Activated T-cell treated with anti-CD3 and anti-CD28 coated beads, Interleukin-2, amount 50 U/mL, for 4 hours (primary cell): ENCODE measurements around the gene SCAI. TPM values are rescaled to one million over a fixed set of nuclear protein-coding genes. Genes with fewer than 3 reads are reported as not detected.
A peak's percentile ranks its signal among the peaks of the same experiment; 100 is the strongest.
"Not testable (repeated sequence)": the region's sequence is repeated elsewhere in the genome, so short reads cannot be mapped to it uniquely, and the experiment has no call there.

Experiments used
- ATAC-seq, 2 donors: fragments of 200-7000 bp; cut with Tn5 transposase; one replicate each; pipeline ENCODE4 v1.10.0; 2021
- DNase-seq: peaks from one replicate; pipeline ENCODE4 v3.0.0-alpha.2; 2020
- H3K27me3 Mint-ChIP-seq: one replicate; pipeline ENCODE4 v1.8.0; 2021; ENCODE audit warnings: low read depth, mixed read lengths
- H3K36me3 Mint-ChIP-seq: one replicate; pipeline ENCODE4 v1.8.0; 2022; ENCODE audit warnings: mixed read lengths; ENCODE audit not compliant: insufficient read depth
- H3K4me1 Mint-ChIP-seq: one replicate; pipeline ENCODE4 v1.8.0; 2021; ENCODE audit warnings: low read depth, mixed read lengths
- H3K4me3 Mint-ChIP-seq: one replicate; pipeline ENCODE4 v1.8.0; 2021; ENCODE audit warnings: mild to moderate bottlenecking, moderate library complexity, mixed read lengths
- H3K9me3 Mint-ChIP-seq: one replicate; pipeline ENCODE4 v1.8.0; 2021; ENCODE audit warnings: mixed read lengths
- total RNA-seq, 3 donors: library from RNA; stranded (reverse); gene quantifications; one replicate each; pipeline ENCODE4 v1.2.1, GENCODE V29; 2021

SCAI gene
- total RNA-seq, 3 donors from 2014 or later, result 4.1 to 5.9 (median 5.0) TPM

DNA sequence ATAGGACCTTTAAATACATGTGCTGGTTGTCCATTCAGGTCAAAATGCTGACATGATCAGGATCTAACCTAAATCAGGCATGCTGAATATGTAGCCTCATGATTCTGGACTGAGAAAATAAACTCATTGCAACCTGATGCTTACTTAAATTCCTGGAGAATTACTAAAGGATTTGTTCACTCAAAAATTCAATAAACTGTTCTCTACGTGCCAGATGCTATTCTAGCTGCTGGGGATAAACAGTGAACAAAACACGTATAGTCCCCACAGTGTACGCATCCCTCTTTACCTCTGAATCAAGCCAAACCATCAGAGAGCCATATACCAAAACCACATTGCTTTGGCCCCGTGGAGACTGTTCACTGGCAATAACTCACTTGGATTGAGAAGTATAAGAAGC is 6.1 kb downstream of the SCAI start:
- peaks cover 29% of the 10 kb centered on the region for H3K4me1 Mint-ChIP-seq
- no peak for DNase-seq
- H3K9me3 Mint-ChIP-seq, result no peaks in the 10 kb centered on the region
- ATAC-seq, result no peak
- no peaks in the 10 kb centered on the region for H3K27me3 Mint-ChIP-seq
- peaks cover 1% of the 10 kb centered on the region for H3K36me3 Mint-ChIP-seq
- H3K4me3 Mint-ChIP-seq, result no peak overlapping the region

DNA sequence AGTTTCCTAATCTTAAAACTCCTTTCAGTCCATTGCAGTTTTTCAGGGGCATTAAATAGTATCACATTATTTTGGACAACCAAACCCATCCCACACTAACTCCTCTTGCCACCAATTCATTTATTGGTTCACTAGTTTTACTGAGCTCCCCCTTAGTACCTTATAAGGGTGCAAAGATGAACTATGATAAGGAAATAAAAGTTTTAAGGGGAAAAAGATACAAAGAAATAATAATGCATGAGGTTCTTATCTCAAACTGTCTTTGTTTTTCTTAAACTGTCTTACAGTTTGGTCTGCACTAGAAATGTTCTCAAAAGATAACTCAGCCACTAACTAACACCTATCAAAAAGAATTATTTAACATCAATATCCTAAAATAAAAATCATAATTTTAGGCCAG is 8.4 kb downstream of the SCAI start:
- H3K27me3 Mint-ChIP-seq, result no peaks in the 10 kb centered on the region
- no peak overlapping the region for H3K4me3 Mint-ChIP-seq
- peaks cover 1% of the 10 kb centered on the region for H3K36me3 Mint-ChIP-seq
- peaks cover 25% of the 10 kb centered on the region for H3K4me1 Mint-ChIP-seq
- DNase-seq (no peak), ATAC-seq (no peak)
- no peaks in the 10 kb centered on the region for H3K9me3 Mint-ChIP-seq

DNA sequence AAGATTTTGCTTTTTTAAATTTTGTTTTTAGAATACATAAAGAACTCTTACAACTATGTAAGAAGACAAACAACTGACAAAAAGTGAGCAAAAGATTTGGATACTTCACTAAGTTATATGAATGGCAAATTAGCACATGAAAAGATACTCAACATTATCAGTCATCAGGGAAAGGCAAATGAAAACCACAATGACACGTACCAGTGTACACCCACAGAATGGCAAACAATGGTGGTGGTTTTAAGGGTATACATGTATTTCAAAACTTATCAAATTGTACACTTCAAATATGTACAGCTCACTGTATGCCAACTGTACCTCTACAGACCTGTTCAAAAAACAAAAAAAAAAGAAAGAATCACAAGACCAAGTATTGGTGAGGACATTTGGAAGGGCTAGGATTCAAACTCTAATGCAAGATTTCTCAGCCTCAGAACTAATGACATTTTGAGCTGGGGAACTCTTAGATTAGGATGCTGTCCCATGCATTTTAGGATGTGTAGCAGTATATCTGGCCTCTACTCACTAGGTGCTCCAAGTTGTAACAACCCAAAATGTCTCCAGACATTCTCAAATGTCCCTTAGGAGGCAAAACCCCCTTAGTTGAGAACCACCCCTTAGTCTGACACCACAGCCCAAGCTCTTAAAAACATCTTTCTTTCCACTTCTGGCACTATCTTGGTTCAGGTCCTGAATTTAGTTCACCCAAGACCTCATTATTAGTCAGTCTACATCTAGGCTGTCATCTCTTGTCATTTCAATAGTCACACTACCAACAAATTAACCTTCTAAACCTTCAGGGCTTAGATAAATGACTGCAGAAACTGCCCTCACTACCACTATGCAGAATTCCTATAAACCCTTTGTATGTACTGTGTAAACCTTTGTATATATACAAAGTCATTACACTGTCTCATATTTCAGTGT is 9.7 kb downstream of the SCAI start:
- H3K4me1 Mint-ChIP-seq, result peaks cover 17% of the 10 kb centered on the region
- H3K4me3 Mint-ChIP-seq, result no peak overlapping the region
- DNase-seq, result no peak
- no peaks in the 10 kb centered on the region for H3K36me3 Mint-ChIP-seq
- ATAC-seq, result peak; percentile 82 to 85
- no peaks in the 10 kb centered on the region for H3K9me3 Mint-ChIP-seq
- H3K27me3 Mint-ChIP-seq, result no peaks in the 10 kb centered on the region

DNA sequence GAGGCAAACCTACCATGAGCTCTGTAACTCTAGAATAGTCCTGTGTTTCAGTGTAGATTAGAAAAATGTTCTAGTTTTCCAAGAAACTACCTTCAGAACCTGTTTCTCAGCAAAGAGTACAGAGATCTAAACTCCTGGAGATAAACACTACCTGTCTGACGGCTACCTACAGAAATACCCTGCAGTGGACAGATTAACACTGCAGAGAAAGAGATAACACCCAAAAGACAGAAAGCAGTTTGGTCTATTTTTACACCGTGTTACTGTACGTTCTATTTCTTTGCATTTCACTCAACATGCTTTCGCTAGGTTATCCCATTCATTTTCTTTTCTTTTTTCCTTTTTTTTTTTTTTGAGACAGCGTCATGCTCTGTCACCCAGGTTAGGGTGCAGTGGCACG is 11.6 kb downstream of the SCAI start:
- Mint-ChIP-seq H3K27me3 (no peaks in the 10 kb centered on the region), H3K4me1 (peaks cover 24% of the 10 kb centered on the region)

DNA sequence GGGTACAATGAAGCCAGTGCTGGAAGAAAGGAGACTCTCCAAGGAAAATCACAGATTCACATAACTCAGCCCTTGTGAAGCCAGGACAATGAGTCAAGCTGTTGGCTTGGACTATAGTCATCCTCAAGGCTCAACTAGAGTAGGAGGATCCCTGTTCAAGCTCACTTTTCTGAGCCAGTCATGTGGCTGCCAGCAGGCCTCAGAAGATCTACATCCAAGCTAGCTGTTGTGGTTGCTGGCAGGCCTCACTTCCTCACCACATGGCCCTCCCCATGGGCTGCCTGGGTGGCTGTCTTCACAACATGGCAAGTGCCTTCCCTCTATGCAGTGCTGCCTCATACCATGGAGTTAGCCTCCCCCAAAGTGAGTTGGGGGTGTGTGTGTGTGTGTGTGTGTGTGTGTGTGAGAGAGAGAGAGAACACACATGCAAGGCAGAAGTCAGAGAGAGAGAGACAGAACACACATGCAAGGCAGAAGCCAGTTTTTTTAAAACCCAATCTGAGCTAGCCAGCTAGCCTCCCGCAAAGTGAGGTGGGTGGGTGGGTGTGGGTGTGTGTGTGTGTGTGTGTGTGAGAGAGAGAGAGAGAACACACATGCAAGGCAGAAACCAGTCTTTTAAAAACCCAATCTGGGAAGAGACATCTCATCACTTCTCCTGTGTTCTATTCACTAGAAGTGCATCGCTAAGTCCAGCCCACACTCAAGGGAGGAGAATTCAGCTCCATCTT is 17.1 kb downstream of the SCAI start:
- ATAC-seq (peak; percentile 97), DNase-seq (peak; percentile 61)
- no peaks in the 10 kb centered on the region for H3K9me3 Mint-ChIP-seq
- no peaks in the 10 kb centered on the region for H3K27me3 Mint-ChIP-seq
- peak overlapping the region; percentile 35 for H3K4me3 Mint-ChIP-seq
- peaks cover 32% of the 10 kb centered on the region for H3K4me1 Mint-ChIP-seq
- no peaks in the 10 kb centered on the region for H3K36me3 Mint-ChIP-seq

More for the DNA sequence above, 11.6 kb downstream of the SCAI start:
- Mint-ChIP-seq H3K9me3 (no peaks in the 10 kb centered on the region), H3K36me3 (no peaks in the 10 kb centered on the region), H3K4me3 (no peak overlapping the region)
- no peak for DNase-seq
- ATAC-seq, result no peak

DNA sequence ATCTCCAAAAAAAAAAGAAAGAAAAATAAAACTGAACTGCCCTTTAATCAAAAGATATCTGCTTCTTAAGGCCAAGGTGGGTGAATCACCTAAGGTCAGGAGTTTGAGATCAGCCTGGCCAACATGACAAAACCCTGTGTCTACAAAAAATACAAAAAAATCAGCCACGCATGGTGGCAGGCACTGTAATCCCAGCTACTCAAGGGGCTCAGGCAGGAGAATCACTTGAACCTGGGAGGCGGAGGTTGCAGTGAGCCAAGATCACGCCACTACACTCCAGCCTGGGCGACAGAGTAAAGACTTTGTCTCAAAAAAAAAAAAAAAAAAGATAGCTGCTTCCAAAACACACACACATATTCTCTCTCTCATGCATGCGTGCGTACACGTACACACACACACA is 17.8 kb downstream of the SCAI start:
- ATAC-seq (no peak), DNase-seq (no peak)
- peaks cover 39% of the 10 kb centered on the region for H3K4me1 Mint-ChIP-seq
- H3K36me3 Mint-ChIP-seq, result no peaks in the 10 kb centered on the region
- no peaks in the 10 kb centered on the region for H3K27me3 Mint-ChIP-seq
- no peaks in the 10 kb centered on the region for H3K9me3 Mint-ChIP-seq
- no peak overlapping the region for H3K4me3 Mint-ChIP-seq

DNA sequence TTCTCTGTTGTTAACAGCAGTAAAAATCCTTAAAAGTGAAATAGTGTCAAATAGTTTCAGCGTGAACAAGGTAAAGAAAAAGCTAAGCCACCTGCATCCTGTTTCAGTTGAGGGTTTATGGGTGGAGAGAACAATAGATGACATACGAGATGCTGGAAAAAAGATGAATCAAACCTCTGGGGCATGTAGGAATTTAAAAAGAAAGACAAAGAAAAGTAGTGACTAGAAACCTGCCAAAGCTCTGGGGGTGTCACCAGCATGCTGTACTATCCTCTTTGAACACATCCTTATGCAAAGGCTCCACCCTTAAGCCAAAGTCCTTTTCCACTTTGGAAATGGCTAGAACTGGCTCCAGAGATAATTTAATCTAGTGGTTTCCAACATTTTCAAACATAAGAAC is 22.2 kb downstream of the SCAI start:
- H3K4me1 Mint-ChIP-seq, result peaks cover 38% of the 10 kb centered on the region
- H3K27me3 Mint-ChIP-seq, result no peaks in the 10 kb centered on the region
- peaks cover 5% of the 10 kb centered on the region for H3K36me3 Mint-ChIP-seq
- no peak overlapping the region for H3K4me3 Mint-ChIP-seq
- ATAC-seq (peak in 1 of 2 donors; percentile 21), DNase-seq (no peak)
- H3K9me3 Mint-ChIP-seq, result no peaks in the 10 kb centered on the region

DNA sequence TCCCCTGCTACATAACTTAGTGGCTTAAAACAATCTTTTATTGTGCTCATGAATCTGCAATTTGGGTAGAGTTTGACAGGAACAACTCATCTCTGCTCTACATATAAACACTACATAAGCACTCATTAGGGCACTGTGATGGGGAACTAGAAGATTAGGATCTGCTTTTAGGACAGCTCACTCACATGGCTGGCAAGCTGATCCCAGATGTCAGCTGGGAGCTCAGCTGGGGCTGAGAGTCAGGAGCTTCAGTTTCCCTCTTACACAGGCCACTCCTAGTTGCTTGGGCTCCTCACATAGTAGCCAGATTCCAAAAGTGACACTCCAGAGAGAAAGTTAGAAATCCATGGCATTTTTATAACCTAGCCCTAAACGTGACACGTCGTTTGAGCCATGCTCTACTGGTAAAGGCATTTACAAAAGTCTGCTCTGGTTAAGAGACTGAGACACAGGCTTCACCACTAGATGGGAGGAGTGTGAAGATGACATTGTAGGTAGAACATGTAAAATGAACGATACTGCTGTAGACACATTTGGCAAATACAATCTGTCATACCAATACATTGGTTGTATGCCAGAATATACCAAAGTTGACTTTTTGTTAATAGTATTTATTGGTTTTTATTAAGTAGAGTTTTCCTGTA is 23.6 kb downstream of the SCAI start:
- H3K36me3 Mint-ChIP-seq, result peaks cover 6% of the 10 kb centered on the region
- DNase-seq, result no peak
- H3K27me3 Mint-ChIP-seq, result no peaks in the 10 kb centered on the region
- peaks cover 28% of the 10 kb centered on the region for H3K4me1 Mint-ChIP-seq
- no peaks in the 10 kb centered on the region for H3K9me3 Mint-ChIP-seq
- H3K4me3 Mint-ChIP-seq, result no peak overlapping the region
- peak in 1 of 2 donors; percentile 60 for ATAC-seq

DNA sequence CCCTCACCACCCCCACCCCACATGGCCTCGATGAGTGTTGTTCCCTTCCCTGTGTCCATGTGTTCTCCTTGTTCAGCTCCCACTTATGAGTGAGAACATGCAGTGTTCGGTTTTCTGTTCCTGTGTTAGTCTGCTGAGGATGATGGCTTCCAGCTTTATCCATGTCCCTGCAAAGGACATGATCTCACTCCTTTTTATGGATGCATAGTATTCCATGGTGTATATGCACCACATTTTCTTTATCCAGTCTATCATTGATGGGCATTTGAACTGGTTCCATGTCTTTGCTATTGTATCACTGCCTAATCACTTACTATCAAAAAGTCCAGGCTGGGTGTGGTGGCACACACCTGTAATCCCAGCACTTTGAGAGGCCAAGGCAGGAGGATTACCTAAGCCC is 24.6 kb downstream of the SCAI start:
- not testable (repeated sequence) for DNase-seq, H3K9me3 Mint-ChIP-seq, ATAC-seq, H3K4me3 Mint-ChIP-seq, H3K27me3 Mint-ChIP-seq, H3K36me3 Mint-ChIP-seq
- peaks cover 23% of the 10 kb centered on the region for H3K4me1 Mint-ChIP-seq

DNA sequence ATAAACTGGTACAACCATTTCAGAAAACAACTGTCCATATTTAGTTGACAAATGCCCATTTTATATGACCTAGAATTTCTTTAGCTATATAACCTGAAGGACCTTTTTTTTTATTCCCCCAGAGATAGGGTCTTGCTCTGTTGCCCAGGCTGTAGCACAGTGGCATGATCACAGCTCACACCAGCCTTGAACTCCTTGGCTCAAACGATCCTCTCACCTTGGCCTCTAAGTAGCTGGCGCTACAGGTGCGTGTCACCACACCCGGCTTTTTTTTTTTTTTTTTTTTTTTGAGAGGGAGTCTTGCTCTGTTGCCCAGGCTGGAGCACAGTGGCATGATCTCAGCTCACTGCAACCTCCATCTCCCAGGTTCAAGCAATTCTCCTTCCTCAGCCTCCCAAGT is 28.8 kb downstream of the SCAI start:
- not testable (repeated sequence) for H3K27me3 Mint-ChIP-seq, ATAC-seq, H3K4me1 Mint-ChIP-seq, DNase-seq, H3K4me3 Mint-ChIP-seq
- H3K36me3 Mint-ChIP-seq, result peaks cover 20% of the 10 kb centered on the region
- peaks cover 10% of the 10 kb centered on the region for H3K9me3 Mint-ChIP-seq

DNA sequence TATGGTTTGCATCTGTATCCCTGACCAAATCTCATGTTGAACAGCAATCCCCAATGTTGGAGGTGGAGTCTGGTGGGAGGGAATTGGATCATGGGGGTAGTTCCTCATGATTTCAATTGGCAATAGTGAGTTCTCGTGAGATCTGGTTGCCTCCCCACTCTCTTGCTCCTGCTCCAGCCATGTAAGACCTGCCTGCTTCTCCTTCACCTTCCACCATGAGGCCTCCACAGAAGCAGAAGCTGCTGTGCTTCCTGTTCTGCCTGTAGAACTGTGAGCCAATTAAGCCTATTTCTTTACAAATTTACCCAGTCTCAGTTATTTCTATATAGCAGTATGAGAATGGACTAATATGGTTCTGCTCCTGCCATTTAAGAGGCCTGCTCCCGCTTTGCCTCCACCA is 32.9 kb downstream of the SCAI start:
- no peaks in the 10 kb centered on the region for H3K27me3 Mint-ChIP-seq
- DNase-seq (no peak), ATAC-seq (no peak)
- peaks cover 10% of the 10 kb centered on the region for H3K9me3 Mint-ChIP-seq
- H3K4me1 Mint-ChIP-seq, result peaks cover 1% of the 10 kb centered on the region
- H3K4me3 Mint-ChIP-seq, result no peak overlapping the region
- peaks cover 15% of the 10 kb centered on the region for H3K36me3 Mint-ChIP-seq

DNA sequence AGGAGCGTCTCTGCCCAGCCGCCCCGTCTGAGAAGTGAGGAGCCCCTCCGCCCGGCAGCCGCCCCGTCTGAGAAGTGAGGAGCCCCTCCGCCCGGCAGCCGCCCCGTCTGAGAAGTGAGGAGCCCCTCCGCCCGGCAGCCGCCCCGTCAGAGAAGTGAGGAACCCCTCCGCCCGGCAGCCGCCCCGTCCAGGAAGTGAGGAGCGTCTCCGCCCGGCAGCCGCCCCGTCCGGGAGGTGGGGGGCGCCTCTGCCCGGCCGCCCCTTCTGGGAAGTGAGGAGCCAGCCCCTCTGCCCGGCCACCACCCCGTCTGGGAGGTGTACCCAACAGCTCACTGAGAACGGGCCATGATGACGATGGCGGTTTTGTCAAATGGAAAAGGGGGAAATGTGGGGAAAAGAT is 34.8 kb downstream of the SCAI start:
- not testable (repeated sequence) for H3K4me1 Mint-ChIP-seq, H3K4me3 Mint-ChIP-seq, H3K27me3 Mint-ChIP-seq, ATAC-seq, DNase-seq
- peaks cover 13% of the 10 kb centered on the region for H3K36me3 Mint-ChIP-seq
- H3K9me3 Mint-ChIP-seq, result peaks cover 10% of the 10 kb centered on the region

DNA sequence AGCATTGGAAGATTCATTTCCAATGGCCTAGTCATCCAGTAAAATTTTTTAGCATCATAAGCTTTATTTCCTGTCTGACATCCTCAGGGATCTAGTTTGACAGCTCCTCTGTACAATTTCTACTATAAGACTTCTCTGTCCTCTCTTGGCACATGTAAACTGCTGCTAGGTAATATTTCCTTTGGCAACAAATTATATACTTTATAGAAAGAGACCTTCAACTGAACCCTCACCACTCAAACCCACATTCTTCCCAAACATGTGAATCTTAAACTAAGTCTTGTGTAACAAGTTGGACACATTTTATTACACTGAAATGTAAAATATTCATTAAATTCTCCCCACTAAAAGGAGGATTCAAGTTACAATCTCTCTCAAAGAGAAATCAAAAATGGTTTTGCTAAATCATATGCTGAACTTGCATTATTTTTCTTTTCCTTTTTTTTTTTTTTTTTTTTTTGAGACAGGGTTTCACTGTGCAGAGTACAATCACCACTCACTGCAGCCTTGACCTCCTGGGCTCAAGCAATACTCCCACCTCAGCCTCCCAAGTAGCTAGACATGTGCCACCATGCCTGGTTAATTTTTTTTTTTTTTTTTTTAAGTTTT is 36.9 kb downstream of the SCAI start:
- ATAC-seq, result no peak
- Mint-ChIP-seq H3K4me1 (peaks cover 1% of the 10 kb centered on the region), H3K36me3 (peaks cover 3% of the 10 kb centered on the region), H3K9me3 (peaks cover under 1% of the 10 kb centered on the region), H3K27me3 (no peaks in the 10 kb centered on the region), H3K4me3 (no peak overlapping the region)
- no peak for DNase-seq

DNA sequence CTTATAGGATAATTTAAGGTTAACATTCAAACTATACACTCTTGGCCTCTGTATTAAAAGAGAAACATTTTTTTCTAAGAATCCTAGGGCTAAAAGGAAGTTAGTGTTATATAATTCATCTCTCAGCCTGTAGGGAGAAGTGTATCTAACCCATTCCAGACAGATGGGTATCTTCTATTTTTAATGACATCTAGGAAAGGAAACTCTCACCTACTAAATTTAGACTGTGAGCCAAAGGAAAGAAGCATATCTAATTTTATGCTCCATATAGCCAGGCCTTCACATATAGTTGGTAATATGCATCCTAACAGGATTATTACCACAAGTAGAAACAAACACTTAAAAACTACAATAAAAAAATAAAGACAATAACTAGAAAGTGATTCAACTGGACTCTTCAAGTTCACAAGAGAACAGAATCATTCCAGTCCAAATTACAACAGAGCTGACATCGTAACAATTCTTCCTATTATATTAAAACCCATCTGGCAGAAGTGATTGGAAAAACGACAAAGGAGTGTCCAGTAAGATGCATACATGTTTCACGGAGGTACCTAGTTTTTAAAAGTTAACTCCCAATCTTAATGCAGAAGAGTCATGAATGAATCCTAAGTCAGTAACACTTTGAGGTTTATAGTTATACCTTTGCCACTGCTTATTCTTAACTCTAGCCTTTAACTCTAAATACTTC is 39.4 kb downstream of the SCAI start:
- ATAC-seq (no peak), DNase-seq (no peak)
- Mint-ChIP-seq H3K9me3 (no peaks in the 10 kb centered on the region), H3K36me3 (peaks cover 3% of the 10 kb centered on the region), H3K4me1 (peaks cover 1% of the 10 kb centered on the region), H3K27me3 (no peaks in the 10 kb centered on the region), H3K4me3 (no peak overlapping the region)
